Lung (tissue), 12 donors: ENCODE data around the gene C11orf21. TPM values are rescaled to one million over a fixed set of nuclear protein-coding genes. Genes with fewer than 3 reads are reported as not detected.

ENCODE experiments used
- ATAC-seq: fragments of 200-7000 bp; cut with Tn5 transposase; one replicate; pipeline ENCODE4 v1.9.1; 2020; ENCODE audit warnings: moderate number of reproducible peaks; ENCODE audit not compliant: insufficient read depth, low FRiP score
- DNase-seq, 3 donors: peaks; one replicate each; pipeline ENCODE4 v3.0.0-alpha.2; 2013 to 2017
- H3K27ac ChIP-seq, 2 donors: one replicate each; pipeline ENCODE4 v1.5.1; 2013; ENCODE audit warnings: mild to moderate bottlenecking in 2 of 2, moderate library complexity in 2 of 2, control low read depth in 1 of 2, inconsistent platforms in 1 of 2, low read depth in 1 of 2, low read length in 1 of 2
- H3K27me3 ChIP-seq, 3 donors: one replicate each; pipeline ENCODE4 v1.5.1; 2013; ENCODE audit warnings: low read length in 2 of 3; ENCODE audit not compliant: control insufficient read depth in 3 of 3, insufficient read depth in 3 of 3
- H3K36me3 ChIP-seq, 4 donors: one replicate each; pipeline ENCODE4 v1.5.1; 2013; ENCODE audit warnings: low read length in 4 of 4, mild to moderate bottlenecking in 1 of 4, moderate library complexity in 1 of 4; ENCODE audit not compliant: control insufficient read depth in 4 of 4, insufficient read depth in 4 of 4
- H3K4me1 ChIP-seq, 5 donors: one replicate each; pipeline ENCODE4 v1.5.1; 2013; ENCODE audit warnings: low read length in 5 of 5, mild to moderate bottlenecking in 2 of 5, moderate library complexity in 1 of 5; ENCODE audit not compliant: control insufficient read depth in 5 of 5, insufficient read depth in 5 of 5
- H3K4me3 ChIP-seq: one replicate; pipeline ENCODE4 v1.5.1; 2013; ENCODE audit warnings: mild to moderate bottlenecking, control low read depth, moderate library complexity
- H3K9ac ChIP-seq, 2 donors: one replicate each; pipeline ENCODE4 v1.5.1; 2013; ENCODE audit warnings: low read length in 2 of 2, control low read depth in 1 of 2; ENCODE audit not compliant: insufficient read depth in 1 of 2
- H3K9me3 ChIP-seq, 4 donors: one replicate each; pipeline ENCODE4 v1.5.1; 2013; ENCODE audit warnings: low read length in 3 of 4, mild to moderate bottlenecking in 1 of 4, moderate library complexity in 1 of 4; ENCODE audit not compliant: control insufficient read depth in 4 of 4, insufficient read depth in 3 of 4
- CTCF ChIP-seq: IDR thresholded peaks from 2 replicates; pipeline ENCODE4 v1.5.1; 2012; ENCODE audit warnings: mild to moderate bottlenecking; ENCODE audit errors: control extremely low read depth, extremely low read depth
- WGBS, 2 donors: extraction: QIAGEN DNeasy Blood & Tissue Kit; methylation state at CpG; one replicate each; pipeline ENCODE4 v1.1.7; 2013; 5-methylcytosine and 5-hydroxymethylcytosine counted together
- polyA plus RNA-seq, 2 donors: library from polyadenylated mRNA; stranded (reverse); fragments of 200-250 nt; gene quantifications; one replicate each; pipeline ENCODE4 v1.2.1, GENCODE V29; 2013
- total RNA-seq, 2 donors: library from RNA; depleted of rRNA in 1 of 2; stranded (reverse); fragments of >200 nt in 1 of 2; gene quantifications; one replicate each; pipeline ENCODE4 v1.2.1, GENCODE V29; 2014 to 2021
- donor health status: control.
- donor health status: control.
- donor health status: Bipolar disorder and iron deficiency.
- donor health status: healthy.
- donor health status: DM: yes; HTN: yes; CAD: no.

C11orf21 gene
- total and polyA plus RNA-seq, 4 donors: 3.4 to 6.0 (median 4.8) TPM

- DNase-seq (no peak), ATAC-seq (no peak)
- Histone ChIP-seq H3K27me3 (no peaks in the 10 kb centered on the region), H3K9me3 (no peaks in the 10 kb centered on the region), H3K4me1 (no peaks in the 10 kb centered on the region), H3K36me3 (no peaks in the 10 kb centered on the region), H3K9ac (no peak overlapping the region), H3K4me3 (no peak overlapping the region), H3K27ac (no peak overlapping the region)
- 95 to 96% methylated on average over 5 of the region's 5 CpGs for WGBS, 2 donors
- no peak for TF ChIP-seq CTCF
Measured at GRCh38 chr11:2331404-2331803, 29.7 kb upstream of the C11orf21 start.

- TF ChIP-seq CTCF: no peak
- H3K9ac ChIP-seq: no peak overlapping the region
- no peak overlapping the region for H3K27ac ChIP-seq
- H3K4me1 ChIP-seq: no peaks in the 10 kb centered on the region
- H3K4me3 ChIP-seq: no peak overlapping the region
- DNase-seq: no peak
- H3K9me3 ChIP-seq: no peaks in the 10 kb centered on the region
- ATAC-seq: no peak
- H3K36me3 ChIP-seq: no peaks in the 10 kb centered on the region
- H3K27me3 ChIP-seq: no peaks in the 10 kb centered on the region
- 93 to 96% methylated on average over 6 of the region's 6 CpGs for WGBS, 2 donors
Measured at GRCh38 chr11:2330696-2331095, 29.0 kb upstream of the C11orf21 start.

- Histone ChIP-seq H3K9me3 (no peaks in the 10 kb centered on the region), H3K36me3 (no peaks in the 10 kb centered on the region), H3K27me3 (no peaks in the 10 kb centered on the region), H3K27ac (no peak overlapping the region), H3K4me1 (no peaks in the 10 kb centered on the region), H3K4me3 (no peak overlapping the region), H3K9ac (no peak overlapping the region)
- 92 to 94% methylated on average over 9 of the region's 9 CpGs for WGBS, 2 donors
- DNase-seq: no peak
- no peak for ATAC-seq
- TF ChIP-seq CTCF: no peak
Measured at GRCh38 chr11:2329551-2329950, 27.8 kb upstream of the C11orf21 start.

DNA sequence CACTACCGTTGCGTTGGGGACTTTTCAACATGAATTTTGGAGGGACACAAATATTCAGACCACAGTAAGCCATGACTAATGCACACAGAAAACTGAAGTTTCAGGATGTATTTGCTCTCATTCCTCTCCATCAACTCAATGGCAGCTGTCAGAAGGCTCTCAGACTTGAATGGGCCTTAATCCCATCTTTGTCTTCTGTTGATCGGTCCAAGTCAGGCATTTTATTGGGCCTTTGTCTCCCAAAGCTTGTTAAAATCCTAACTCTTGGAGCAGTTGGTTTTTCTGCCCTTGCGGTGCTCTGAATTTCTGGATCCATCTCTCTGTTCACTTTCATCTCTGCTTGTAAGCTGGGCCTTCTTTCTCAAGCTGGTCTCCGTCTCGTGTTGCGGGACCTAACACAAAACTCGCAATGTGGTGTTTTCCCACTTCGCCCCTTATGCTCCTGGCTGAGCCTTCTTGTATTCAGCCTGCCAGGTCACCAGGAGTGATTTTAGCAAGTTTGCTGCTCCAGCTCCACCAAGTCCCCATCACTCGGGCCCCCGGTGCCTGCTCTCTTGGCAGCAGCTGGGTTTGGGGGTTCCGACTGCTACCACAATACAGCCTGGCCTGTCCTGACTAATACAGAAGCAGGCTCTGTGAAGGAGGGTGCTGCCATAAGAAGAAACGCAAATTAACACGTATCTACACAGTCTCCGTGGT is 27.1 kb upstream of the C11orf21 start:
- Histone ChIP-seq H3K4me1 (no peaks in the 10 kb centered on the region), H3K27me3 (no peaks in the 10 kb centered on the region), H3K9ac (no peak overlapping the region), H3K36me3 (no peaks in the 10 kb centered on the region), H3K27ac (no peak overlapping the region), H3K9me3 (no peaks in the 10 kb centered on the region), H3K4me3 (no peak overlapping the region)
- no peak for ATAC-seq
- no peak for TF ChIP-seq CTCF
- 91 to 94% methylated on average over 15 of the region's 15 CpGs for WGBS, 2 donors
- DNase-seq: no peak
